ENCODE measurements around the gene OR9A2.

Gene OR9A2

GRCh38 chr7:143027032-143027431 lies at the start of gene OR9A2:
Gene OR9A2 (minus strand): TSS chr7:143027132. CDS start chr7:143027132, 0 bp downstream.
- Histone ChIP-seq H4K20me1 (ENCODE audit: control insufficient read depth, insufficient read depth, low read depth, low read length) (no peaks in the 10 kb centered on the region), H3K27ac (ENCODE audit: low read depth, low read length) (no peak within 1 kb of the TSS), H3F3A (ENCODE audit: control insufficient read depth, insufficient read depth) (no peaks in the 10 kb centered on the region), H3K9me2 (replicated peaks; ENCODE audit: control insufficient read depth, low read length) (no peaks in the 10 kb centered on the region), H3K27me3 (ENCODE audit: control insufficient read depth, low read length) (no peaks in the 10 kb centered on the region), H3K9me3 (ENCODE audit: control insufficient read depth, insufficient read depth, low read length) (no peaks in the 10 kb centered on the region), H3K79me2 (ENCODE audit: control insufficient read depth, low read length) (no peaks in the 10 kb centered on the region), H3K4me3 (ENCODE audit: low read length) (no peak within 1 kb of the TSS), H3K4me2 (ENCODE audit: low read length) (no peak within 1 kb of the TSS), H3K4me1 (ENCODE audit: control insufficient read depth, low read length) (no peaks in the 10 kb centered on the region), H3K36me3 (ENCODE audit: control insufficient read depth, low read length) (no peaks in the 10 kb centered on the region)
- TF ChIP-seq CTCF (IDR thresholded peaks at IDR 0.05; ENCODE audit: low read depth, low read length, poor library complexity, severe bottlenecking), result no peak
- no peak for TF ChIP-seq EZH2phosphoT487 (IDR thresholded peaks at IDR 0.05; ENCODE audit: borderline replicate concordance, low read length)

GRCh38 chr7:143074141-143074540 lies 47.2 kb upstream of the OR9A2 start:
- no peaks in the 10 kb centered on the region for H4K20me1 ChIP-seq (ENCODE audit: control insufficient read depth, insufficient read depth, low read depth, low read length)

GRCh38 chr7:143073556-143073955 lies 46.6 kb upstream of the OR9A2 start:
- H3K79me2 ChIP-seq (ENCODE audit: control insufficient read depth, low read length), result no peaks in the 10 kb centered on the region
- H4K20me1 ChIP-seq (ENCODE audit: control insufficient read depth, insufficient read depth, low read depth, low read length), result no peaks in the 10 kb centered on the region
- TF ChIP-seq CTCF (IDR thresholded peaks at IDR 0.05; ENCODE audit: low read depth, low read length, poor library complexity, severe bottlenecking) (no peak), EZH2phosphoT487 (IDR thresholded peaks at IDR 0.05; ENCODE audit: borderline replicate concordance, low read length) (no peak)
- peaks cover 18% of the 10 kb centered on the region for H3K4me1 ChIP-seq (ENCODE audit: control insufficient read depth, low read length)
- no peak overlapping the region for H3K4me2 ChIP-seq (ENCODE audit: low read length)
- H3K27me3 ChIP-seq (ENCODE audit: control insufficient read depth, low read length), result no peaks in the 10 kb centered on the region
- H3K27ac ChIP-seq (ENCODE audit: low read depth, low read length), result no peak overlapping the region
- H3K4me3 ChIP-seq (ENCODE audit: low read length), result no peak overlapping the region
- peaks cover 9% of the 10 kb centered on the region for H3K9me3 ChIP-seq (ENCODE audit: control insufficient read depth, insufficient read depth, low read length)
- H3F3A ChIP-seq (ENCODE audit: control insufficient read depth, insufficient read depth), result no peaks in the 10 kb centered on the region
- H3K9me2 ChIP-seq (replicated peaks; ENCODE audit: control insufficient read depth, low read length), result no peaks in the 10 kb centered on the region
- peaks cover 3% of the 10 kb centered on the region; the same call in 1 of the 2 replicates for H3K36me3 ChIP-seq (ENCODE audit: control insufficient read depth, low read length)

More at GRCh38 chr7:143074141-143074540, 47.2 kb upstream of the OR9A2 start:
- no peak for TF ChIP-seq EZH2phosphoT487 (IDR thresholded peaks at IDR 0.05; ENCODE audit: borderline replicate concordance, low read length)
- TF ChIP-seq CTCF (IDR thresholded peaks at IDR 0.05; ENCODE audit: low read depth, low read length, poor library complexity, severe bottlenecking), result no peak
- H3K9me2 ChIP-seq (replicated peaks; ENCODE audit: control insufficient read depth, low read length), result no peaks in the 10 kb centered on the region
- H3K4me1 ChIP-seq (ENCODE audit: control insufficient read depth, low read length), result peaks cover 24% of the 10 kb centered on the region
- H3F3A ChIP-seq (ENCODE audit: control insufficient read depth, insufficient read depth), result no peaks in the 10 kb centered on the region
- peaks cover 14% of the 10 kb centered on the region for H3K9me3 ChIP-seq (ENCODE audit: control insufficient read depth, insufficient read depth, low read length)
- H3K27ac ChIP-seq (ENCODE audit: low read depth, low read length), result no peak overlapping the region
- no peak overlapping the region for H3K4me2 ChIP-seq (ENCODE audit: low read length)
- H3K36me3 ChIP-seq (ENCODE audit: control insufficient read depth, low read length), result peaks cover 3% of the 10 kb centered on the region; the same call in 1 of the 2 replicates
- H3K79me2 ChIP-seq (ENCODE audit: control insufficient read depth, low read length), result no peaks in the 10 kb centered on the region
- no peak overlapping the region for H3K4me3 ChIP-seq (ENCODE audit: low read length)
- H3K27me3 ChIP-seq (ENCODE audit: control insufficient read depth, low read length), result no peaks in the 10 kb centered on the region
